Activated CD8-positive, alpha-beta memory T cell treated with anti-CD3 and anti-CD28 coated beads for 1 hour (primary cell): ENCODE results near the gene SULT6B1.
A peak's percentile ranks its signal among the peaks of the same experiment; 100 is the strongest.
"Not testable (repeated sequence)": the region's sequence is repeated elsewhere in the genome, so short reads cannot be mapped to it uniquely, and the experiment has no call there.

Source experiments
- DNase-seq, 2 donors: peaks; one replicate each; pipeline ENCODE4 v3.0.0-alpha.2; 2020; ENCODE audit warnings: low read depth in 1 of 2; ENCODE audit errors: extremely low read depth in 1 of 2

SULT6B1 gene

GRCh38 chr2:37196320-37197195 lies 8.1 kb upstream of the SULT6B1 start, which contains the start of gene CEBPZOS:
TSS of gene CEBPZOS (plus strand) at chr2:37196496. CDS start at chr2:37199705, 3,209 bp downstream.
- DNase-seq: peak; percentile 80 to 83

- DNase-seq: not testable (repeated sequence)
These were observed 7.4 kb upstream of the SULT6B1 start for GRCh38 chr2:37195862-37196319.

- no peak for DNase-seq
These were observed 4.1 kb upstream of the SULT6B1 start for GRCh38 chr2:37192551-37192950.

GRCh38 chr2:37191747-37192146 lies 3.3 kb upstream of the SULT6B1 start:
- no peak for DNase-seq

GRCh38 chr2:37191253-37191652 lies 2.8 kb upstream of the SULT6B1 start:
- DNase-seq: no peak

GRCh38 chr2:37190290-37190689 lies 1.8 kb upstream of the SULT6B1 start:
- no peak for DNase-seq

- no peak for DNase-seq
These were observed 1.1 kb upstream of the SULT6B1 start for GRCh38 chr2:37189452-37190153.

GRCh38 chr2:37181726-37182684 lies 6.5 kb downstream of the SULT6B1 start:
- DNase-seq: no peak

- DNase-seq: no peak
These were observed 7.8 kb downstream of the SULT6B1 start for GRCh38 chr2:37180640-37181039.

- DNase-seq: no peak
These were observed 8.3 kb downstream of the SULT6B1 start for GRCh38 chr2:37180006-37180639.

- DNase-seq: no peak
These were observed 14.7 kb downstream of the SULT6B1 start for GRCh38 chr2:37173741-37174140.

GRCh38 chr2:37171624-37171950 lies 16.9 kb downstream of the SULT6B1 start:
- no peak for DNase-seq

- no peak for DNase-seq
These were observed 20.1 kb downstream of the SULT6B1 start for GRCh38 chr2:37168217-37168981.

- DNase-seq: no peak
These were observed 20.8 kb downstream of the SULT6B1 start for GRCh38 chr2:37167636-37168180.

- no peak for DNase-seq
These were observed 23.7 kb downstream of the SULT6B1 start for GRCh38 chr2:37164757-37165156.

- peak; percentile 51 to 71 for DNase-seq
These were observed 31.4 kb downstream of the SULT6B1 start, which contains the start of gene EIF2AK2 for GRCh38 chr2:37156857-37157714. TSS of gene EIF2AK2 (minus strand) at chr2:37156980. CDS start at chr2:37147806, 9,174 bp downstream.

GRCh38 chr2:37156071-37156856 lies 32.2 kb downstream of the SULT6B1 start:
- DNase-seq: peak in 1 of 2 donors; percentile 19
